Esophagus muscularis mucosa (tissue), 4 donors: ENCODE results near the gene STX3. TPM values are rescaled to one million over a fixed set of nuclear protein-coding genes. Genes with fewer than 3 reads are reported as not detected.
"Not testable (repeated sequence)": the region's sequence is repeated elsewhere in the genome, so short reads cannot be mapped to it uniquely, and the experiment has no call there.

Experiments
- DNase-seq: peaks from one replicate; pipeline ENCODE4 v3.0.0-alpha.2; 2017; ENCODE audit errors: extremely low spot score
- H3K27ac ChIP-seq, 4 donors: fragments of 200-600 bp; sonication (generic); replicated peaks in 1 of 4; 1 replicate in 3 of 4; 2 replicates in 1 of 4; pipeline ENCODE4 v1.5.1; 2016 to 2019; ENCODE audit warnings: mild to moderate bottlenecking in 1 of 4
- H3K27me3 ChIP-seq, 4 donors: fragments of 200-600 bp; sonication (generic); one replicate each; pipeline versions ENCODE4 v1.5.1 to v1.6.0; 2016 to 2019
- H3K36me3 ChIP-seq, 4 donors: fragments of 200-600 bp; sonication (generic); one replicate each; pipeline ENCODE4 v1.5.1; 2016 to 2019
- H3K4me1 ChIP-seq, 4 donors: fragments of 200-600 bp; sonication (generic); one replicate each; pipeline ENCODE4 v1.5.1; 2016 to 2019
- H3K4me3 ChIP-seq, 4 donors: fragments of 200-600 bp; sonication (generic); 1 replicate in 2 of 4; 2 replicates in 2 of 4; pipeline ENCODE4 v1.5.1; 2016 to 2019; ENCODE audit warnings: mild to moderate bottlenecking in 4 of 4, moderate library complexity in 1 of 4
- H3K9me3 ChIP-seq, 4 donors: fragments of 200-600 bp; sonication (generic); 1 replicate in 3 of 4; 2 replicates in 1 of 4; pipeline ENCODE4 v1.5.1; 2016 to 2019
- EP300 ChIP-seq: sonication (generic); formaldehyde crosslinking; IDR thresholded peaks from one replicate; pipeline ENCODE4 v1.6.1; 2017; ENCODE audit warnings: antibody characterized with exemption
- POLR2A ChIP-seq: fragments of 450-650 bp; IDR thresholded peaks from one replicate; pipeline ENCODE4 v1.6.1; 2017; ENCODE audit warnings: antibody characterized with exemption, moderate library complexity, mild to moderate bottlenecking, low read depth
- POLR2AphosphoS5 ChIP-seq, 2 donors: sonication (generic); formaldehyde crosslinking; IDR thresholded peaks; one replicate each; pipeline ENCODE4 v1.6.1; 2017; ENCODE audit warnings: antibody characterized with exemption in 2 of 2
- WGBS: methylation state at CpG from one replicate; pipeline ENCODE4 v1.1.5; 2018; 5-methylcytosine and 5-hydroxymethylcytosine counted together
- intact Hi-C: fragments of 100-400 bp; cut with DNase I; formaldehyde crosslinking; loops from one replicate; pipeline ENCODE4 v1.15.1; 2023
- total RNA-seq, 4 donors: library from RNA; depleted of rRNA; stranded (reverse); fragments of >200 nt; gene quantifications; one replicate each; pipeline versions ENCODE4 v1.1.0 to v1.2.1, GENCODE V29; 2016
- TF ChIP-seq, protein P1 (sequence below), 3 experiments: fragments of 200-600 bp in 2 of 3; fragments of 450-650 bp in 1 of 3; sonication (generic) in 2 of 3; IDR thresholded peaks; one replicate each; pipeline ENCODE4 v1.5.1; 2017 to 2019; ENCODE audit warnings: antibody characterized with exemption in 3 of 3, mild to moderate bottlenecking in 2 of 3, moderate library complexity in 1 of 3

Gene STX3
- total RNA-seq, 4 donors from 2014 or later: 16.3 to 24.0 (median 22.3) TPM

- no peak for DNase-seq
- WGBS: 77% methylated on average over 5 of the region's 5 CpGs
- no peak overlapping the region for H3K27ac ChIP-seq
- intact Hi-C loops: no loop called here
- H3K4me1 ChIP-seq: no peaks in the 10 kb centered on the region
- no peak overlapping the region for H3K4me3 ChIP-seq
- no peaks in the 10 kb centered on the region for H3K36me3 ChIP-seq
- no peaks in the 10 kb centered on the region for H3K27me3 ChIP-seq
- no peaks in the 10 kb centered on the region for H3K9me3 ChIP-seq
- TF ChIP-seq POLR2AphosphoS5 (IDR thresholded peaks at IDR 0.05) (no peak), POLR2A (no peak), EP300 (no peak)
- TF ChIP-seq, protein P1, sequence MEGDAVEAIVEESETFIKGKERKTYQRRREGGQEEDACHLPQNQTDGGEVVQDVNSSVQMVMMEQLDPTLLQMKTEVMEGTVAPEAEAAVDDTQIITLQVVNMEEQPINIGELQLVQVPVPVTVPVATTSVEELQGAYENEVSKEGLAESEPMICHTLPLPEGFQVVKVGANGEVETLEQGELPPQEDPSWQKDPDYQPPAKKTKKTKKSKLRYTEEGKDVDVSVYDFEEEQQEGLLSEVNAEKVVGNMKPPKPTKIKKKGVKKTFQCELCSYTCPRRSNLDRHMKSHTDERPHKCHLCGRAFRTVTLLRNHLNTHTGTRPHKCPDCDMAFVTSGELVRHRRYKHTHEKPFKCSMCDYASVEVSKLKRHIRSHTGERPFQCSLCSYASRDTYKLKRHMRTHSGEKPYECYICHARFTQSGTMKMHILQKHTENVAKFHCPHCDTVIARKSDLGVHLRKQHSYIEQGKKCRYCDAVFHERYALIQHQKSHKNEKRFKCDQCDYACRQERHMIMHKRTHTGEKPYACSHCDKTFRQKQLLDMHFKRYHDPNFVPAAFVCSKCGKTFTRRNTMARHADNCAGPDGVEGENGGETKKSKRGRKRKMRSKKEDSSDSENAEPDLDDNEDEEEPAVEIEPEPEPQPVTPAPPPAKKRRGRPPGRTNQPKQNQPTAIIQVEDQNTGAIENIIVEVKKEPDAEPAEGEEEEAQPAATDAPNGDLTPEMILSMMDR (IDR thresholded peaks at IDR 0.05): no peak
These were observed 91.4 kb downstream of the STX3 start for GRCh38 chr11:59846556-59846955.

GRCh38 chr11:59847626-59848025 is 92.5 kb downstream of the STX3 start:
- H3K4me1 ChIP-seq: no peaks in the 10 kb centered on the region
- H3K27ac ChIP-seq: no peak overlapping the region
- no peak overlapping the region for H3K4me3 ChIP-seq
- intact Hi-C loops: no loop called here
- TF ChIP-seq POLR2A: no peak
- no peak for TF ChIP-seq EP300
- TF ChIP-seq, protein P1 (IDR thresholded peaks at IDR 0.05): no peak
- no peak for TF ChIP-seq POLR2AphosphoS5 (IDR thresholded peaks at IDR 0.05)
- WGBS: 70% methylated on average over 3 of the region's 3 CpGs
- H3K36me3 ChIP-seq: no peaks in the 10 kb centered on the region
- no peaks in the 10 kb centered on the region for H3K9me3 ChIP-seq
- H3K27me3 ChIP-seq: no peaks in the 10 kb centered on the region
- DNase-seq: no peak

DNA sequence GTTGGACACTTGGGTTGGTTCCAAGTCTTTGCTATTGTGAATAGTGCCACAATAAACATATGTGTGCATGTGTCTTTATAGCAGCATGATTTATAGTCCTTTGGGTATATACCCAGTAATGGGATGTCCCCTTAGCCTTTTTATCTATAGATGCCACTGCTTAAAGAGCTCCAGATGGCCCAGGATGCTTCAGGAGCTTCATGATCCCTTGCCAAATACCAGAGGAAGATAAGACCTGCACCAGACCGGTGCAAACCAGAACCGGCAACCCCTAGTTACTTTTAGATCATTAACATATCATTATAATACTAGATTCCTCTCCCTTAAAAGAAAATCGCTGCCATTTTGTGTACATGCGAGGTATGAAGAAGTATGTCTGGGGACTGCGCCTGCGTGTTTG is 93.3 kb downstream of the STX3 start:
- H3K4me3 ChIP-seq, H3K9me3 ChIP-seq, H3K36me3 ChIP-seq, H3K27ac ChIP-seq, DNase-seq, H3K27me3 ChIP-seq, H3K4me1 ChIP-seq, intact Hi-C loops: not testable (repeated sequence)
- 89% methylated on average over 6 of the region's 6 CpGs for WGBS

DNA sequence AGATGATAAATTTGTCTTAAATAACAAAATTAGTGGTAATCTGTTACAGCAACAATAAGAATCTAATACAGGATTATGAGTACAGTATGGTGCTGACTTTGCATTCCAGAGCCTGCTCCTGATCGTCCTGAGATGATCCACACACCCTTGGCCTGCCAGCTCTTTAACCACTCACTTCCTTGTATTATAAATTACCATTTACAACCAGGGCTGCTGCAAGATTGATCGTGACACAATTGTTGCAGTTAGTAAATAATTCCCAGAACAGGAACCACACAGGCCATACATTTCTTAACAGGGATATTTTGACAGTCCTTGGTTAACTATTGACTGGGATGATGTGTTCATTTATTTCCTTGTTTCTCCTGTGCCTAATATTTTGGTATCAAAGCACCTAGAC is 94.0 kb downstream of the STX3 start:
- intact Hi-C loops: no loop called here
- WGBS: 25% methylated on average over 2 of the region's 2 CpGs

DNA sequence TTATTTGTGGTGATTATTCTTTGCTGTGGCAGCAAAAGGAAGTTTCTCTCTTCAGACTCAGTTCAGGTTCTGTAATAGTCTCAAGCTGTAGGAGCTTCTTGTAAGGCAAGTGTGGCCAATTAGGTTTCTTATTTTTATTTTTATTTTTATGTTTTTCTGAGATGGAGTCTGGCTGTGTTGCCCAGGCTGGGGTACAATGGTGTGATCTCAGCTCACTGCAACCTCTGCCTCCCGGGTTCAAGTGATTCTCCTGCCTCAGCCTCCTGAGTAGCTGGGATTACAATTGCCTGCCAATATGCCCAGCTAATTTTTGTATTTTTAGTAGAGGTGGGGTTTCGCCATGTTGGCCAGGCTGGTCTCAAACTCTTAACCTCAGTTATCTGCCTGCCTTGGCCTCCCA is 94.4 kb downstream of the STX3 start:
- H3K9me3 ChIP-seq, H3K4me1 ChIP-seq, intact Hi-C loops, H3K36me3 ChIP-seq, DNase-seq, H3K27me3 ChIP-seq, H3K4me3 ChIP-seq, H3K27ac ChIP-seq: not testable (repeated sequence)
- 94% methylated on average over 2 of the region's 2 CpGs for WGBS

More for the DNA sequence above, 94.0 kb downstream of the STX3 start:
- Histone ChIP-seq H3K9me3 (no peaks in the 10 kb centered on the region), H3K36me3 (no peaks in the 10 kb centered on the region), H3K4me1 (no peaks in the 10 kb centered on the region), H3K27me3 (no peaks in the 10 kb centered on the region), H3K4me3 (no peak overlapping the region), H3K27ac (no peak overlapping the region)
- no peak for DNase-seq
- TF ChIP-seq, protein P1 (IDR thresholded peaks at IDR 0.05): no peak
- no peak for TF ChIP-seq POLR2A
- TF ChIP-seq EP300: no peak
- TF ChIP-seq POLR2AphosphoS5 (IDR thresholded peaks at IDR 0.05): no peak

DNA sequence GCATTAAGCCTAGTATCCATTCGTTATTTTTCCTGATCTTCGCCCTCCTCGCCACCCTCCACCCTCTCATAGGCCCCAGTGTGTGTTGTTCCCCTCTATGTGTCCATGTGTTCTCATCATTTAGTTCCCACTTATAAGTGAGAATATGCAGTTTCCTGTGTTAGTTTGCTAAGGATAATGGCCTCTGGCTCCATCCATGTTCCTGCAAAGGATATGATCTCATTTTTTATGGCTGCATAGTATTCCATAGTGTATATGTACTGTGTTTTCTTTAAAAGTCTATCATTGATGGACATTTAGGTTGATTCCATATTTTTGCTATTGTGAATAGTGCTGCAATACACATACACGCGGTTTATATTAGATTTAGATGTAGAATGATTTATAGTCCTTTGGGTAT is 96.2 kb downstream of the STX3 start:
- H3K27me3 ChIP-seq, H3K27ac ChIP-seq, H3K4me1 ChIP-seq, intact Hi-C loops, H3K36me3 ChIP-seq, H3K4me3 ChIP-seq, DNase-seq, H3K9me3 ChIP-seq: not testable (repeated sequence)
- 89% methylated on average over 5 of the region's 5 CpGs for WGBS
